Fibroblast of mammary gland (primary cell): ENCODE data around the gene RGL1.
A peak's percentile ranks its signal among the peaks of the same experiment; 100 is the strongest.

Experiments
- DNase-seq: peaks from one replicate; pipeline ENCODE4 v3.0.0-alpha.2; 2010; ENCODE audit warnings: low read depth
- H3K4me3 ChIP-seq: 2 replicates; pipeline ENCODE4 v1.5.1; 2011; ENCODE audit warnings: low read depth, mild to moderate bottlenecking, low read length, moderate library complexity; ENCODE audit not compliant: control insufficient read depth
- TF ChIP-seq, protein P1 (sequence below): conservative IDR thresholded peaks from 2 replicates; pipeline ENCODE4 v1.5.1; 2011; ENCODE audit warnings: low read depth, low read length, inconsistent platforms; ENCODE audit not compliant: control insufficient read depth, insufficient read depth

The RGL1 gene

DNA sequence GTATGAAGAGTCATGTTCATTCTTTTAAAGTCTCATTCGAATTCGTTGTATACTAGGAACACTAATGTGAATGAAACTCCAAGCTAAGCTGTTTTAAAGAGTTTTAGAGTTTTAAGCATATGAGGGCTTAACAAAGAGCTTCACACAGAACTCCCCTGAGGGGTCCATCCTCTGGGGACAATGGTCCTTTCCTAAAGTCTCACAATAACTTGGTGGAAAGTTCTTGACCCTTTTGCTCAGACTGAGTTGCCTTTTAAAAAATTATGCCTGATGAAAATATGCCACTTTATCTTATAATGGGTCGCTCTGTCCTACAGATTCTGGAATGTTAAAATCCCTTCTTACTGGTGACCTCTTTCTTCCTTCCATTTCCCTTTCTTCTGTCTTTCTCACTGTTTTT lies 64.3 kb downstream of the RGL1 start:
- TF ChIP-seq, protein P1, sequence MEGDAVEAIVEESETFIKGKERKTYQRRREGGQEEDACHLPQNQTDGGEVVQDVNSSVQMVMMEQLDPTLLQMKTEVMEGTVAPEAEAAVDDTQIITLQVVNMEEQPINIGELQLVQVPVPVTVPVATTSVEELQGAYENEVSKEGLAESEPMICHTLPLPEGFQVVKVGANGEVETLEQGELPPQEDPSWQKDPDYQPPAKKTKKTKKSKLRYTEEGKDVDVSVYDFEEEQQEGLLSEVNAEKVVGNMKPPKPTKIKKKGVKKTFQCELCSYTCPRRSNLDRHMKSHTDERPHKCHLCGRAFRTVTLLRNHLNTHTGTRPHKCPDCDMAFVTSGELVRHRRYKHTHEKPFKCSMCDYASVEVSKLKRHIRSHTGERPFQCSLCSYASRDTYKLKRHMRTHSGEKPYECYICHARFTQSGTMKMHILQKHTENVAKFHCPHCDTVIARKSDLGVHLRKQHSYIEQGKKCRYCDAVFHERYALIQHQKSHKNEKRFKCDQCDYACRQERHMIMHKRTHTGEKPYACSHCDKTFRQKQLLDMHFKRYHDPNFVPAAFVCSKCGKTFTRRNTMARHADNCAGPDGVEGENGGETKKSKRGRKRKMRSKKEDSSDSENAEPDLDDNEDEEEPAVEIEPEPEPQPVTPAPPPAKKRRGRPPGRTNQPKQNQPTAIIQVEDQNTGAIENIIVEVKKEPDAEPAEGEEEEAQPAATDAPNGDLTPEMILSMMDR: no peak
- DNase-seq: no peak
- H3K4me3 ChIP-seq: no peak overlapping the region

DNA sequence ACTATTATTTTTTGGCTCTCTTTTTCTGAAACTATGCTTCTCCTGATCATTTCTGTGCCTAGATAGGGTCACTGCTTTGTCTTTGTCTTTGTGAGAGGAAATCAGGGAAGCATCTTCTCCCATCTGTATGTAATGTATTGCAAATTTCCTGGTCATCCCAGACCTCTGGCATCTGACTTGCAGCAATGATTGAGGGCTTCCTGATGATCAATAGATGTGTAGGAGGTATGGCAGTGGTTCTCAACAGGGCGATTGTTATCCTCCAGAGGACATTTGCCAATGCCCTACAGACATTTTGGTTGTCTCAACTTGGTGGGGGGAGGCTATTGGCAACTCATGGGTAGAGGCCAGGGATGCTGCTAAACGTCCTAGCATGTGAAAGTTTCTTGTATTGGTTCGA lies 64.7 kb downstream of the RGL1 start:
- DNase-seq: peak; percentile 78
- TF ChIP-seq, protein P1: no peak
- H3K4me3 ChIP-seq: no peak overlapping the region

DNA sequence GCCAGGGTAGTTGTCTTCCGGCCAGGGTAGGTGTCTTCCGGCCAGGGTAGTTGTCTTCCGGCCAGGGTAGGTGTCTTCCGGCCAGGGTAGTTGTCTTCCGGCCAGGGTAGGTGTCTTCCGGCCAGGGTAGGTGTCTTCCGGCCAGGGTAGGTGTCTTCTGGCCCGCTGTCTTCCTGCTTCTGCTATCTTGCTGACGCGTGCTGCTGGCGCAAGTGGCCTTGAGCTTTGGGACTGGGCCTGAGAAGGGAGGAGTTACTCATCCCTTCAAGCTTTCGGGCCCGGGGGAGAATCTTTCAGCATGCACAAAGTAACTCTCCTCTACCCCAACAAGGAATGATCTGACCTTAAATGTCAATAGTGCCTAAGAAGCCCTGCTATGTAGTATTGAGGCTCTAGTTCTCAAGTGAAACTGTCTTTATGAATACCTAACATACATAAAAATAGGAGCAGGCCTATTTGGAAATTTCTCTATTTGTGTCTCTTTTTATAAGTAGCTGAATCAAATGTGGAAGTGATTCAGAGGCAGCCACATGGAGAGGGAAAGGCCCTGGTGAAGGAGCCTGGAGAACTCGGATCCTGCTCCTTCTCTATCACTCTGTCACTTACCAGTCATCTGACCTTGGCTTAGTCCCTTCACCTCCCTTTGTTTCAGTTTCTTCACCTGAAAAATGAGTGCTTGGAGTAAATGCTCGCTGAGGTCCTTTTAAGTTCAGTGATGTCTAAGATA lies 65.6 kb downstream of the RGL1 start:
- TF ChIP-seq, protein P1: no peak
- H3K4me3 ChIP-seq: no peak overlapping the region
- DNase-seq: peak; percentile 78

DNA sequence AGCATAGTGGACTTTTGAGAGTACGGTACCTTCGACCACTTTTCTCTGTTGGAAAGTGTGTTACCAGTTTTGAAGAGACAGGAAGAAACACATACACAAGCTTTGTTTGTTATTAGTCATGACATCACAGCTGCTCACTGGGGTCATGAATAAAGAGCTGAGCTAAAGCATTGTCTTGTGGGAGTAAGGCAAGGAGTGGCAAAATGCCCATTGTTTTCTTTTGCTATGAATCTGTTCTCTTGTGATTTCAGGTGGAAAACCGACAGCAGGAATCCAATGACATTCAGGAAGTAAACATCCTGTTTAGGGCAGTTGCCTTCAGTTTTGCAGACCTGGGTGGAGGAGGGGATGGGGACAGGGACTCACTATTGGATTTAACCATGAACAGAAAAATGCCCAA lies 66.2 kb downstream of the RGL1 start:
- TF ChIP-seq, protein P1: no peak
- no peak overlapping the region for H3K4me3 ChIP-seq
- peak; percentile 90 for DNase-seq

DNA sequence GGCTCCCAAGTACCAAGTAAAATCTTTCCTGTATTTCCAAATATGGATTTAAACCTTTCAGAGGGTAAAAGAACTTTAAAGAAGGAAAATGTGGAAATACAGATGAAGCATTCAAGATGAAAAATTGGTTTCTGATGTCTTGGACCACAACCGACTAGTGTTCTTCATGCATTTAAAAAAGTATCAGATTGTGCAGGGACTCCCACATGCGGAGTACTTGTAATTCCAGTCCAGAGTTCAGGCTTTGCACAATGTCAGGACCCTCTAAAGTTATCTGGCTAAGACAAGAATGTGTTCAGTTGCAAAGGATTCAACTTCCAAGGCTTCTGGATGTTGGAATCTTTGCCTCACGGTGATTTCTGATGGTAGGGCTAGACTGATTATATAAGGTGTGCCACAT lies 66.7 kb downstream of the RGL1 start:
- TF ChIP-seq, protein P1: no peak
- no peak overlapping the region for H3K4me3 ChIP-seq
- no peak for DNase-seq

DNA sequence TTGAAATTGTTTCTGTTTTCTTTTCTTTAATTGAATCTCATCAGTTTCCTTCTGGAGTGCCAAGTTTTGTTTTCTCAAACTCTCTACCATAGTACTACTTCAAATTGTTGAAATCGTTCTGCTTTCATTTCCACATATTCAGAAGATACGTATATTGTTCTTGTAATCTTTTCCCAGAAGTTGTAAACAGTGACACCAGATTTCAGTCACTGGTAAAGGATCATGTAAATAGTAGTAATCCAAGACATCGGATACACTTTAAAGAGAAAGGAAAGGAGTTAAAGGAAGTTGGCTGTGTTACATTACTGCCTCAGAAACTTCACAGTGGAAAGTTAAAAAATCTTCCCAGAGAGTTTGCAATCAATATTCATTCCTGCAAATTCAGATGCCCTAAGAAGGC lies 67.5 kb downstream of the RGL1 start:
- TF ChIP-seq, protein P1: no peak
- DNase-seq: peak; percentile 33
- no peak overlapping the region for H3K4me3 ChIP-seq
